Esophagus muscularis mucosa (tissue), 4 donors: ENCODE measurements around the gene NXT2. TPM values are rescaled to one million over a fixed set of nuclear protein-coding genes. Genes with fewer than 3 reads are reported as not detected.
A peak's percentile ranks its signal among the peaks of the same experiment; 100 is the strongest.

Experiments used
- DNase-seq: peaks from one replicate; pipeline ENCODE4 v3.0.0-alpha.2; 2017; ENCODE audit errors: extremely low spot score
- H3K27ac ChIP-seq, 4 donors: fragments of 200-600 bp; sonication (generic); replicated peaks in 1 of 4; 1 replicate in 3 of 4; 2 replicates in 1 of 4; pipeline ENCODE4 v1.5.1; 2016 to 2019; ENCODE audit warnings: mild to moderate bottlenecking in 1 of 4
- H3K27me3 ChIP-seq, 4 donors: fragments of 200-600 bp; sonication (generic); one replicate each; pipeline versions ENCODE4 v1.5.1 to v1.6.0; 2016 to 2019
- H3K36me3 ChIP-seq, 4 donors: fragments of 200-600 bp; sonication (generic); one replicate each; pipeline ENCODE4 v1.5.1; 2016 to 2019
- H3K4me1 ChIP-seq, 4 donors: fragments of 200-600 bp; sonication (generic); one replicate each; pipeline ENCODE4 v1.5.1; 2016 to 2019
- H3K4me3 ChIP-seq, 4 donors: fragments of 200-600 bp; sonication (generic); 1 replicate in 2 of 4; 2 replicates in 2 of 4; pipeline ENCODE4 v1.5.1; 2016 to 2019; ENCODE audit warnings: mild to moderate bottlenecking in 4 of 4, moderate library complexity in 1 of 4
- H3K9me3 ChIP-seq, 4 donors: fragments of 200-600 bp; sonication (generic); 1 replicate in 3 of 4; 2 replicates in 1 of 4; pipeline ENCODE4 v1.5.1; 2016 to 2019
- EP300 ChIP-seq: sonication (generic); formaldehyde crosslinking; IDR thresholded peaks from one replicate; pipeline ENCODE4 v1.6.1; 2017; ENCODE audit warnings: antibody characterized with exemption
- POLR2A ChIP-seq: fragments of 450-650 bp; IDR thresholded peaks from one replicate; pipeline ENCODE4 v1.6.1; 2017; ENCODE audit warnings: antibody characterized with exemption, moderate library complexity, mild to moderate bottlenecking, low read depth
- POLR2AphosphoS5 ChIP-seq, 2 donors: sonication (generic); formaldehyde crosslinking; IDR thresholded peaks; one replicate each; pipeline ENCODE4 v1.6.1; 2017; ENCODE audit warnings: antibody characterized with exemption in 2 of 2
- WGBS: methylation state at CpG from one replicate; pipeline ENCODE4 v1.1.5; 2018; 5-methylcytosine and 5-hydroxymethylcytosine counted together
- intact Hi-C: fragments of 100-400 bp; cut with DNase I; formaldehyde crosslinking; loops from one replicate; pipeline ENCODE4 v1.15.1; 2023
- total RNA-seq, 4 donors: library from RNA; depleted of rRNA; stranded (reverse); fragments of >200 nt; gene quantifications; one replicate each; pipeline versions ENCODE4 v1.1.0 to v1.2.1, GENCODE V29; 2016
- TF ChIP-seq, protein P1 (sequence below), 3 experiments: fragments of 200-600 bp in 2 of 3; fragments of 450-650 bp in 1 of 3; sonication (generic) in 2 of 3; IDR thresholded peaks; one replicate each; pipeline ENCODE4 v1.5.1; 2017 to 2019; ENCODE audit warnings: antibody characterized with exemption in 3 of 3, mild to moderate bottlenecking in 2 of 3, moderate library complexity in 1 of 3

Gene NXT2
- 1 to 10 TPM; 2.1 to 4.6 (median 2.5) TPM for total RNA-seq

DNA sequence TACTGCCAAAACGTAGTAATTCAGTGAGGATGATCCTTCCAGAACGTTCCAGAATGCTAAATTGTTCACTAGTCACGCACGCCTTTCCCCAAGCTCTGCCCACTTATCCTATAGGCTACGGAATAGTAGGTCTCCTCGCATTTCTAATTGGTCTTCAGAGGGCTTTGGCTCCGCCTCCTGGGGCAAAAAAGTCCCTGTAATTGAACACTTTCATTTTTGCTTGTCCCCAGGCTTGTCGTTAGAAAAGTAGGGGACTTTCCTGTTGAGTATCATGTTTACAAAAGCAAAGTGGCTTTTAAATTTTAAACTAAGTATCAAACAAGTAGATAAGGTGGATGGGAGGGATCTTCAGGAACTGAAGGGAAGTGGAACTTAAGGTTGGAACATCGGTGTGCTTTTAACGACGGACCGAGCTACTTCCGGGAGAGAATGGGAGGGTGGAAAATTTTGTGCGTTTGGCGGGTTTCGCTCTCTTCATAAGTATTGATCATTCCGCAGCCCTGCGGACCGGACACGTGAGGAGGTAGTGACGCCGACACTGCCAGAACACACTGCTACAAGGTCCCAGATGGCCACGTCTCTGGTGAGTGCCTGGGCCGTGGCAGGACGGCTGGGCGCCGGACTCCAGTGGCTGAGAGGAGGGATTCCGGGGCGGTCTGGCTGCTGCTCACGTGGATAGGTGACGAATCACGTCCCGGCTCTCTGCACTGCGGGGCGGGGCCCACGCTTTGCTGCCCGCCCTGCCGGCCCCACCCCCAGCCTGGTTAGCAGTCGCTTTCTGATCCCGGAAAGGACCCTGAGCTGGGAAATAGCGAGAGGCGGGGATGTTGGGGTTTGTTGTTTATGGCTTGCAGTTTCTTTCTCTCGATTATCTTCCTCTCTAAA, at the start of gene NXT2:
Gene NXT2 (plus strand): TSS at position 406 of the 885 bp plus-strand sequence. CDS start 163 bp downstream, at position 569.
- 48% methylated on average over 26 of the region's 43 CpGs for WGBS
- Histone ChIP-seq H3K36me3 (no peaks in the 10 kb centered on the region), H3K27ac (peak within 1 kb of the TSS; percentile 83 to 89 (median 86)), H3K4me3 (peak within 1 kb of the TSS; percentile 55 to 76 (median 60)), H3K9me3 (no peaks in the 10 kb centered on the region), H3K27me3 (no peaks in the 10 kb centered on the region), H3K4me1 (peaks cover 0 to 6% (median 0%) of the 10 kb centered on the region in 4 donors)
- intact Hi-C loops, result no loop called here
- peak; percentile 57 for TF ChIP-seq POLR2A
- TF ChIP-seq, protein P1, sequence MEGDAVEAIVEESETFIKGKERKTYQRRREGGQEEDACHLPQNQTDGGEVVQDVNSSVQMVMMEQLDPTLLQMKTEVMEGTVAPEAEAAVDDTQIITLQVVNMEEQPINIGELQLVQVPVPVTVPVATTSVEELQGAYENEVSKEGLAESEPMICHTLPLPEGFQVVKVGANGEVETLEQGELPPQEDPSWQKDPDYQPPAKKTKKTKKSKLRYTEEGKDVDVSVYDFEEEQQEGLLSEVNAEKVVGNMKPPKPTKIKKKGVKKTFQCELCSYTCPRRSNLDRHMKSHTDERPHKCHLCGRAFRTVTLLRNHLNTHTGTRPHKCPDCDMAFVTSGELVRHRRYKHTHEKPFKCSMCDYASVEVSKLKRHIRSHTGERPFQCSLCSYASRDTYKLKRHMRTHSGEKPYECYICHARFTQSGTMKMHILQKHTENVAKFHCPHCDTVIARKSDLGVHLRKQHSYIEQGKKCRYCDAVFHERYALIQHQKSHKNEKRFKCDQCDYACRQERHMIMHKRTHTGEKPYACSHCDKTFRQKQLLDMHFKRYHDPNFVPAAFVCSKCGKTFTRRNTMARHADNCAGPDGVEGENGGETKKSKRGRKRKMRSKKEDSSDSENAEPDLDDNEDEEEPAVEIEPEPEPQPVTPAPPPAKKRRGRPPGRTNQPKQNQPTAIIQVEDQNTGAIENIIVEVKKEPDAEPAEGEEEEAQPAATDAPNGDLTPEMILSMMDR (IDR thresholded peaks at IDR 0.05), result no peak
- TF ChIP-seq POLR2AphosphoS5 (IDR thresholded peaks at IDR 0.05), result peak; percentile 51 to 92
- peak; percentile 94 for DNase-seq

DNA sequence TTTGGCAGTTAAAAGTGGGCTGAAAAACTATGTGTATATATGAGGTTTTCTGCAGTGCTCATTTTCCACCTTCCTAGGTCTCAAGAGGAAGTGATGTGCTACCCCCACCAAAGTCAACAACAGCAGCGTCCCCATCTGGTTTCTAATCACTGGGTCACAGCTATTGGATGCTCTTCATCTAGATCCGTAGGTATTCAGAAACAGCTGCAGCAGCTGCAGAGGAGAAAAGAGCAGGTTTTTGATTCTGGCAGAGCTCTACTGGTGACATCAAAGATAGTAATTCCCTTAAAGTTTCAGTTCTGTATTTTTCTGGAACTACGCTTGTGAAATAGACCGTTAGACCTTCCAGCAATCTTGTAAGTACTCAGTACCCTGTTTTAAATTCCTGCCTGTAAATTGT, 49.0 kb upstream of the NXT2 start:
- H3K4me1 ChIP-seq, result no peaks in the 10 kb centered on the region
- no peaks in the 10 kb centered on the region for H3K9me3 ChIP-seq
- no peaks in the 10 kb centered on the region for H3K36me3 ChIP-seq
- no peak for DNase-seq
- WGBS, result 46% methylated on average over 4 of the region's 4 CpGs
- H3K27me3 ChIP-seq, result peaks cover 0 to 10% (median 0%) of the 10 kb centered on the region in 4 donors
- TF ChIP-seq POLR2AphosphoS5 (IDR thresholded peaks at IDR 0.05), result no peak
- TF ChIP-seq POLR2A, result no peak
- TF ChIP-seq EP300, result no peak
- TF ChIP-seq, protein P1 (IDR thresholded peaks at IDR 0.05), result no peak
- intact Hi-C loops, result loop anchor here (5.0 kb wide), 2 partner anchors 150 to 400 kb away; no protein-coding TSS in a partner anchor
- no peak overlapping the region for H3K27ac ChIP-seq
- no peak overlapping the region for H3K4me3 ChIP-seq

DNA sequence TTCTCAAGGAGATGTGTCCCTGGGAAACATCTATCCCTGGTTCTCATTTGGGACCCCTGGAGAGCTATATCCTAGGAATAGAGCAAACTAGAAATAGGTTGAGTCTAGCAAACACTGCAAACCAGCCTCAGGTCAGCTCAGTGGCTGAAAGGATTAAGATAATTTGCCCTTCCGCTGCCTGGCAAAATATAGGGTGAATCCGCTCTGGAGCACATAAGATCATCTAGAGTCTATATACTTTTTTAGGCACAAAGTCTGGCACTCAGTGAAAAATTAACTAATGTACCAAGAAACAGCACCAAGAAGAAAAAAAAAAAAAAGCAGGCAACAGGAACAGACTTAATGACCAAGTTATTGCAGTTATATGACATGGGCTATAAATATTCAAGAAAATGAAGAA, 47.5 kb upstream of the NXT2 start:
- 69% methylated on average over 2 of the region's 2 CpGs for WGBS
- TF ChIP-seq POLR2A (no peak), EP300 (no peak), POLR2AphosphoS5 (IDR thresholded peaks at IDR 0.05) (no peak)
- TF ChIP-seq, protein P1 (IDR thresholded peaks at IDR 0.05), result no peak
- no peaks in the 10 kb centered on the region for H3K9me3 ChIP-seq
- no peak for DNase-seq
- H3K4me3 ChIP-seq, result no peak overlapping the region
- H3K27me3 ChIP-seq, result peaks cover 0 to 6% (median 0%) of the 10 kb centered on the region in 4 donors
- no peak overlapping the region for H3K27ac ChIP-seq
- H3K36me3 ChIP-seq, result no peaks in the 10 kb centered on the region
- H3K4me1 ChIP-seq, result no peaks in the 10 kb centered on the region
- intact Hi-C loops, result loop anchor here (5.0 kb wide), 2 partner anchors 148 to 398 kb away; no protein-coding TSS in a partner anchor

DNA sequence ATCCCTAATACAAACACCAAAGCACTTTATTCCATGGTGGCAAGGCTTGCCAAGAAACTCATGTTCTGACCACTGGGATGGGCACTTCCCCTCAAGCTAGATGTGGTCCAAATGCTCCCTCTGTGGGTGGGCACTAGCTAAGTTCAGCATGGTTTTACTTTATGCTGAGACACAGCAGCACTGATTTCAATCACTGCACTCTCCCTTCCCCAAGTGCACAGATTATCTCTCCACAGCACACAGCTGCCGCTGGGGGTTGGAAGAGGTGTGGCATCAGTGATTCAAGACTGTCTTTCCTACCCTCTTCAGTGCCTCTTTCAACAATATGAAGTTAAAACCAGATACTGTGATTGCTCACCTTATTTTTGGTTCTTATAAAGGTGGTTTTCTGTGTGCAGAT, 38.2 kb upstream of the NXT2 start:
- no peak for DNase-seq
- H3K4me1 ChIP-seq, result no peaks in the 10 kb centered on the region
- H3K9me3 ChIP-seq, result no peaks in the 10 kb centered on the region
- intact Hi-C loops, result no loop called here
- H3K27me3 ChIP-seq, result no peaks in the 10 kb centered on the region
- H3K36me3 ChIP-seq, result no peaks in the 10 kb centered on the region
- TF ChIP-seq POLR2AphosphoS5 (IDR thresholded peaks at IDR 0.05) (no peak), EP300 (no peak), POLR2A (no peak)
- TF ChIP-seq, protein P1 (IDR thresholded peaks at IDR 0.05), result no peak
- H3K4me3 ChIP-seq, result no peak overlapping the region
- WGBS, result 69% methylated on average over 1 of the region's 1 CpG
- no peak overlapping the region for H3K27ac ChIP-seq
